ENCODE results near the gene FAM83F.
A peak's percentile ranks its signal among the peaks of the same experiment; 100 is the strongest.
"Not testable (repeated sequence)": the region's sequence is repeated elsewhere in the genome, so short reads cannot be mapped to it uniquely, and the experiment has no call there.

The FAM83F gene

DNA sequence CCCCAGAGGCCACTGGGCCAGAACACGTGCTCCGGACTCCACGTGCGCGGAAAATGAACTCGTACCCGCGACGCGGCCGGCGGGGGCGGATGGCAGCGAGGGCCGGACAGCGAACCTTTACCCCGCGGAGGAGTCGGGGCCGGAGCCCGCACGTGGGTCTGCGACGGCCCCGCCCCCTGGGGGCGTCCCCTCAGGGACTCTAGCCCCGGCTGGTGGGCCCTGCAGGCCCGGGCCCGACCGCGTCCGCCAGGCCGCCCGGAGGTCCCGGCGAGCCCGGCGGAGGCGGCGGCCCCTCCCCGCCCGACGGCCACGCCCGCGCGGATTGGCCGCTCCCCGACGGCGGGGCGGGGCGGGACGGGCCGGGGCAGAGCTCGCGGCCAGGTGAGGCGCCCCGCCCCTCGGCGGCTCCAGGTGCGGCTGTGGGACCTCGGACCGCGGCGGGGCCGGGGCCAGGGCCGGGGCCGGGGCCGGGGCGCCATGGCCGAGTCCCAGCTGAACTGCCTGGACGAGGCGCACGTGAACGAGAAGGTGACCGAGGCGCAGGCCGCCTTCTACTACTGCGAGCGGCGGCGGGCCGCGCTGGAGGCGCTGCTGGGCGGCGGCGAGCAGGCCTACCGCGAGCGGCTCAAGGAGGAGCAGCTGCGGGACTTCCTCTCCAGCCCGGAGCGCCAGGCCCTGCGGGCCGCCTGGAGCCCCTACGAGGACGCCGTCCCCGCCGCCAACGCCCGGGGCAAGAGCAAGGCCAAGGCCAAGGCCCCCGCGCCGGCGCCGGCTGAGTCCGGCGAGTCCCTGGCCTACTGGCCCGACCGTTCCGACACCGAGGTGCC lies at the start of gene FAM83F:
TSS of gene FAM83F (plus strand) at position 389 of the 827 bp plus-strand sequence. CDS start at position 478, 89 bp downstream.
- no peak for DNase-seq (ENCODE audit: low read depth in 2 of 2)

DNA sequence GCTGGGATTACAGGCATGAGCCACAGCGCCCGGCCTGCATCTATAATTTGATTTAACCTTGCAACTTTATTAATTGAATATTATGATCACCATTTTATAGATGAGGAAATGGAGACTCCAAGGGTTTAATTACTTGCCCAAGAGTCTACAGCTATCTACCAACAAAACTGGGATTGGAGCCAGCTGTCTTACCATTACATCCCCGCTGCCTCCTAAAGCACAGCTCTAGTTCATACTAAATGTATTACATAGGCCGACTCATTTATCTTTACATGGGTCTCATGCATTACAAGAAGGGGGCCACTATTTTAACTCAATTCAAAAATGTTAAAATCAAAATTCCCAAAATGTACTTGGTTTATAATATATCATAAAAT lies 48.6 kb upstream of the FAM83F start:
- DNase-seq (ENCODE audit: low read depth in 2 of 2): no peak

DNA sequence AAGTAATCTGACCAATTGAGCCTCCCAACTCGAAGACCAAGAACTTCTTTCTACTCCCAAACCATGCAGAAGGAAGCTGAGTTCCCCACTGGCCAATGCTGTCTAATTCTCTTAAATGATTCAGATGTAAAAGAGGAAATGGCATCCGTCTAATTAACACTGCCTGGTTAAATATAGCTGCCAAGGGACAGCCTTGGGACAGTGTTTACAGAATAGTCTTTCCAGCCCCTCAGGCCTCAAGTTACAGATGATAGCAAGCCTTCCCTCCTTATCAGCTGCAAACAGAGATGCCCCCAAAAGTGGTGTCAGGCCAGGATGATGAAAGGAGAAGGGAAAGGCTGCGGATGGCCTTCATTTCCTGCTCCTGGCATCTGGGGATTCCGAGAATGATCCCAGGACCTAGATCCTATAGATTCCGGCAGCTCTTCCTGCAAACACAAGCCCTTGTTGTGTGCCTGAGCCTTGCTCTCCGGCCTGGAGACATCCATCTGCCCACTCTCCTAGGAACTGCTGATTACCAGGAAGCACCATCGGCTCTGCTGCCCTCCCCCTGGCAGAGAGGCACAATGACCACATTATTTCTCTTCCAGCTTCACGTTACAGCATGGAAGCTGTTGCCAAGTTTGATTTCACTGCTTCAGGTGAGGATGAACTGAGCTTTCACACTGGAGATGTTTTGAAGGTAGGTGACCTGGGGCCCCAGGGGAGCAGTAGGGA lies 48.1 kb upstream of the FAM83F start:
- DNase-seq (ENCODE audit: low read depth in 2 of 2): no peak

DNA sequence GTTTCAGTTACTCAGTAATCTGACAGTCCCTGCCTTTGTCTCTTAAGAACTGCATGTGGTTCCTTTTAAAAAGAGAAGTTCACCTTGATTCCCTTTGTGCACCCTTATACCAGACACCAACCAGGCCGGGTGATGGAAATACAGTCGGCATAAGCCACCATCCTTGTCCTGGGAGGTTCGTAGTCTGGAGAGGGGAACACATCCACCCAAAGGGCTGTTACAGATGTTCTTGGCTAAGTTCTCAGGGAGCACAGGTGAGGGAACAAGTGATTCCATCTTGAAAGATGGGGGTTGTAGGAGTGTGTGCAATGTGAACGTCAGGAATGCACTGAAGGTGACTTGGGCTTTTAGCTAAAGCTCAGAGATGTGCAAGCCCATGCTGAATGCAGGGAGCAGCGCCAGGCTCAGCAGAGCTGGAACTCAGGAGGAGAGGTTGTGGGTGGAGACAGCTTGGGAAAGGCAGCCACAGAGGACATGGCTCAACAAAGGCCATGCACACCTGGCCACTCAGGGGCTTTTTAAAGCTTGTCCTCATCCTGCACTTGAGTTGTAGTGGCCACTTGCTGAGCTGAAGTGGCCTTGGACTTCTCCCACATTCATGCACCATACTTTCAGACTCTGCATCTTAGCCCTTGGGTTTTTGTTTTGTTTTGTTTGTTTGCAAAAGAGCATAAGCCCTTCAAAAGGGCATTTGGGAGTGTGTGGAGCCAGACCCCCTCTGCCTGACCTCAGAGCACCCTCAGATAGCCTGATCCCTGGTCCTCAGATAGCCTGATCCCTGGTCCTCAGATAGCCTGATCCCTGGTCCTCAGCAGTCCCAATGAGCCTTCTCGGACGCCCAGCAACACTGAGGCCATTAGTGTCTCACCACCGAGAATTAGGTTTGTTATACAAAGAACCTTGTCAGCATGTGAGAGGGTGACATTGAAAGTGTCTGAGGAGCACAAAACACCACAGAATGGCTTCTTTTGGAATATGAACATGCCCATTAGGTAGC lies 47.2 kb upstream of the FAM83F start:
- no peak for DNase-seq (ENCODE audit: low read depth in 2 of 2)

DNA sequence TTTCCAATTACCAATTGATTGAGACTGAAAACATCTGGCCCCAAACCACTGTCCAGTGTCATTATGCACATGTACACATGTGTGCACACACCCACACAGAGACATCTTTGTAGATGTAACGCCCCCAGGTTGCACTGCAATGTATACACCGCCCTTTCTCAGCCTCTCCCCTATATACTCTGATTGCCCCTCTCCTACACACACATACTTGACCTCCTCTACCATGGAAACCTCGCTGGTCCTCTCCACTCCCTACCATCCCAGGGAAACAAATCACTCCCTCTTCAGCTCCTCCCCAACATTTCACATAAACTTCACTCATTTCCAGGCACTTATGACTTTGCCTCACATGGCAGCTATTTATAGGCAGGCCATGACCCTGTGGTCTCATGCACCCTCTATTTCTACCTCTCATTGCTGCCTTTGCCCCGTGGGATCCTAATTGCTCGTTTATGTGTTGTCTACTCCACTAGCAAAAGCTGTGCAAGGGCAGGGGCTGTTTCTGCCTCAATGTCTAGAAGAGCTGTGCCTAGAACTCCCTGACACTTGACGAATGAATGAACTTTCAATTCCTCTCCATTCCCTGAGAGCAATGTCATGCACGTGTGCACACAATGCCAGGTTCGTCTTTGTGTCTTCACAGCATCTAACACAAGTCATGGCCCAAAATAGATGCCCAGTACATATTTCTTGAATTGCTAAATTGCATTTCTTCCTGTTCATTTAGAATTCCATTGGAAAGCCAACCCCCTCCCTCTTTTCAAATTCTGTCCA lies 44.6 kb upstream of the FAM83F start:
- no peak for DNase-seq (ENCODE audit: low read depth in 2 of 2)

DNA sequence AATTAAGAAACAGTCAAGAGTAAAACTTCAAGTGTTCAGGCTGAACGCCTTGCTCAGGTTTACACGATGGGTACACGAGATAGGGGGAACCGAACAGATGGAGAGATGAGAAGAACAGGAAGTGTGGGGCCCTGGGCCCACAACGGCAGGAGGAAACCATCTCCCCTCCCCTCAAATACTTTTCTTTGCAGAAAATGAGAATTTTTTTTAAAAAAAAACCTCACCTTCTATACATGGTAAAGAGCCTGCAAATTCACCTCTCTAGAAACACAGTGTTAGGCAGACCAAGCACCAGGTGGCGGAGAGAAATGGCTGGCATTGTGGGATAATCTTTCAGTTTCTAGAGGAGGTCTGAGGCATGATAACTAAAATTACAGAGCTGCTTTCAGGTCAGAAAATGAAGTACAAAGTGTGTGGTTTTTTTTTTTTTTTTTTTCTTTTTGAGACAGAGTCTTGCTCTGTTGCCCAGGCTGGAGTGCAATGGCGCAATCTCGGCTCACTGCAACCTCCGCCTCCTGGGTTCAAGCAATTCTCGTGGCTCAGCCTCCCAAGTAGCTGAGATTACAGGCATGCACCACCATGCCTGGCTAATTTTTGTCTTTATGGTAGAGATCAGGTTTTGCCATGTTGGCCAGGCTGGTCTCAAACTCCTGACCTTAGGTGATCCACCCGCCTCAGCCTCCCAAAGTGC lies 43.0 kb upstream of the FAM83F start:
- DNase-seq (ENCODE audit: low read depth in 2 of 2): not testable (repeated sequence)

DNA sequence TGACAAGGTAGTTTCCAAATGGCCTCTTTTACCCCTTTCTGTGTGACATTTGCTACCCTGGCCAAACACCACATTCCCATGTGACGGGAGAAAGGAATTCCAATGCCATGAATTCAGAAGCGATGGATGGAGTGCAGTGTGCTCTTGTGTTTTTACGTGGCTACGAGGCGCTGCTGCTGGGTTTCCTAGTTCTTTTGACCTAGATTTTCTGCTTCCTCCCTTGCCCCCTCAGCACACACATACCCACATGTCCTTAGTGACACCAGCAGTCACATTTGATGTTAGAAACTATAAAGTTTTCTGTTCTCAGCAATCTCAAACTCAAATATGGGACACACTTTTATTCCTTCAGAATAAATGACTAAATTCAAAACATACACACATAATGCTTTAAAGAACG lies 42.4 kb upstream of the FAM83F start:
- DNase-seq (ENCODE audit: low read depth in 2 of 2): no peak

DNA sequence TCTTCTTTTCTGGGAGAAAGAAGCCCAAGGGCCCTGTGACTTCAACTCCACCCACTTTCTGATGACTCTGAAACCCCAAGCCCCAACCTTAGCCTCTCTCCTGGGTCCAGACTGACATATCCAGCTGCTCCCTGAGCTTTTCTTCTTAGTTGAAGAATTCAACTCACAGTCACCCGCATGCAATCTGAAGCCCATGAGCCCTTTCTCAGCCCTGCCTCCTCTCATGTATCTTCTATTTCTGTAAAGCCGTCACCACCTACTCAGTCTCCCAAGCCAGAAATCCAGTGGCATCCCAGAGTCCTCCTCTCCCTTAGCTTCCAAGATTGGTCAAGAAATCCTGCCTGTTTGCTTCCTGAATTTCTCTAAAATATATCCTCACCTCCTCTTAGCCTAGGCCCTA lies 41.7 kb upstream of the FAM83F start:
- no peak for DNase-seq (ENCODE audit: low read depth in 2 of 2)

DNA sequence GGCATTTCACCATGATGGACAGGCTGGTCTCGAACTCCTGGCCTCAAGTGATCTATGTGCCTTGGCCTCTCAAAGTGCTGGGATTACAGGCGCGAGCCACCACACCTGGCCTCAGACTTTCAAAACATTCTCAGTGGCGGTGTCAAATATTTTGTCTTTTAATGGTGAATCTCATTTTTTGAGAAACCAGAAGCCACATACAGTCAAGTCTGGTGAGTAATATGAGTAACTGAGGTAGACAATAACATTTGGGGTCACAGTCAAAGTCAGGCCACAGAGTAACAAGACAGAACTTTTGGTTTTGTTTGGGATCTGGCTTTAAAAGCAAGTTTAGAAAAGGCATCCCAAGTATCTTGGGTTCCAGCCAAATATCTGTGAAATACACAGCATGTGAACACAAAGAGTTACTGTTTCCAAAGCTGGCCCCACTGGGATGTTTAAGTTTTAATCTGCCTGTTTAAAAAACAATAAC lies 40.1 kb upstream of the FAM83F start:
- no peak for DNase-seq (ENCODE audit: low read depth in 2 of 2)

DNA sequence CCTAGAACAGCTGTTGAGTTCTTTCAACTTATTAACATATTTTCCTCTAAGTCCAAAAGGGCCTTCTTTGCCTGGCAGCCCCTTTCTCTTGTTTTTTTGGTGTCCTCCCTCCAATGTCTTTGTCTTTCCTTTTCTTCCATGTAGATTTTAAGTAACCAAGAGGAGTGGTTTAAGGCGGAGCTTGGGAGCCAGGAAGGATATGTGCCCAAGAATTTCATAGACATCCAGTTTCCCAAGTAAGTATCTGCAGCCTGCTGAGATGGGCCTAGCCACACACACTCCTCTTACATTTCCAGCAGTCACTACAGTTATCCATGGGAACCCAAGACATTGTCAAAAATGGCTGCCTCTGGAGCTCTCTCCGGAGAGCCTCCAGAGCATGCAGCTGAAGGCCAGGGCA lies 39.1 kb upstream of the FAM83F start:
- no peak for DNase-seq (ENCODE audit: low read depth in 2 of 2)

DNA sequence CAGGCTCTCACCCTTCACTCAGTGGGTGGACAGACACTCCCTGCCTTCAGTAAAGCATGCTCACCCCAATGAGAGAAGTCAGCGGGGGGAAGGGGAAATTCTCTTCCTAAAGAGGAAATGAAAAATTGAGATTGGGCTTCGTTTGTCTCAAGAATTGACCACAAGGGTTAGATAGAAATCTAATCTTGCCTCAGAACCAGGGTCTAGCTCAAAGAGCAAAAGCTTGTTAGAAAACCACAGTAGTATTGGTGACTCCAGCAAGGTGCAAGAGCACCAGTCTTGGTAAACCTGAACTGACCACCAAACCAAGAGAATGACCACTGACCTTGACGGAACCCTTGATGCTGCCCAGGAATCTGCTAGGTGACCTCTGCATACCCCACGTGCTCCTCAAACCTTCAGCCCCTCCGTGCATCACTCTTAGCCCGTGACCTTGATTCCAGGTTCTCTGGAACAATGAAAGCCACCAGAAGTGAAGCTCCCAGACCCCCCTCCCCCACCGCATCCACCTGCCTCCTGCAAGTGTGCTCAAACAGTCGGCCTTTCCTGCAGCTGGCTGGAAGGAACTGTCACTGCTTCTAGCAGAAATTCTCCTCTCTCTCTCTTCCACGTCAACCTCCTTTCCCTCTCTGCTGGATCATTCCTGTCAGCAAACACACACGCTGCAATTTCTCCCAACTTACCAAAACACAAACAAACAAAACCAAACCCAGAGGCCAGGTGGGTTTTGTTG lies 37.7 kb upstream of the FAM83F start:
- no peak for DNase-seq (ENCODE audit: low read depth in 2 of 2)

DNA sequence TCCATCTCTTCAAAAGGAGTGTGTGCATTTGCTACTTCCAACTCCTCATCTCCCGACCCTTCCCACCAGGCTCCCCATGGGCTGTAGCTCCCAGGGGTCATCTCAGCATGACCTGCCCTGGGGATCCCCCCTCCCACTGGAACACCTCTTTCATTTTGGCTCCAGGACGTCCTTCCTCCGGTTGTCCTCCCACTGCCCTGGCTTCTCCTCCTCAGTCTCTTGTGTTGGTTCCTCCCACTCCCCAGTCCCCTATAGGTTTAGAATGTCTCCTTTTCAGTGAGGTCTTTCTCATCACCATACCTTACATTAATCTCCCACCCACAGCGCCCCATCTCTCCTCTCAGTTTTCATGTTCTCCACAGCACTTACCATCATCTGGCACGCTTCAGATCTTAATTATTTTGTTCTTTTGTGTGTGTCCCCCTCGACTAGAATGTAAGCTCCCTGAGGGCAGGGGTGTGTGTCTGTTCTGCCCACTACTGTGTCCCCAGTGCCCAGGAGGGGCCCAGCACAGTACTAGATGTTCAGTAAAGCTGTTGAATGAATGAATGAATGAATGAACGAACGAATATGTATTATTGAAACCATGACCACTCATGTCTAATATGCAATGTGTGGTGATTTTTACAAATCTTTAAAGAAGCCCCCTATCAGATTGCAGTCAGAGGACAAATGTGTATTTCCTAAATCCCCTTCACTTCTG lies 36.6 kb upstream of the FAM83F start:
- no peak for DNase-seq (ENCODE audit: low read depth in 2 of 2)

DNA sequence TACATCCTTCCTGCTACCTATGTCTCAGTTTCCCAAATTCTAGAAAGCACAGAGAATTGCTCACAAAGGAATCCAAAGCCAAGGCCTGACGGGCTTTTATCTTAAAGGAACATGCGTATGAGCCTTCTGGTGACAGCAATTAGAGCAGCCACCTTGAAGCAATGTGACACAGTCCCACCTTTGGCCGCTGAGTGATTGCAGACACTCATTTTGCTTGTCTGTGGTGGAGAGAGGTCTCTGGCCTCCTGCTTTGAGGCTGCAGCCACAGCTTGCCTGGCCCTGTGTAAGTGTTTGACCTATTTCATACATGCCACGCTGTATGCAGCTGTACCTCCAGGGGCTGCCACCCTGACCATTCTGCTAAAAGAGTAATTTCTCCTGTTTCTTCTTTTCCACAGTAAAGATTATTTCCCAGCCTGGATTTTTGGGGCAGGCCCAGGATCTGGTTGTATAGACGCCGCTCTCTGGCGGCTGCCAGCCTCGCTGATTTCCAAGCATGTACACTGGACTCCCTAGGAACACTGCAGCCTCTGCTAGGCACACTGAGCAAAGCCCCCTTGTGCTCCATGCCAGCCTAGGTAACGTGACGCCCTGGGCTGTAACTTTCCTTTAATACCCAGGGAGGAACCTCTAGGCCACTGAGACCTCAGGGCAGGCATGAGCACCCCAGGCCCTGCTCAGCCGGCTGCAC lies 35.7 kb upstream of the FAM83F start:
- DNase-seq (ENCODE audit: low read depth in 2 of 2): no peak

DNA sequence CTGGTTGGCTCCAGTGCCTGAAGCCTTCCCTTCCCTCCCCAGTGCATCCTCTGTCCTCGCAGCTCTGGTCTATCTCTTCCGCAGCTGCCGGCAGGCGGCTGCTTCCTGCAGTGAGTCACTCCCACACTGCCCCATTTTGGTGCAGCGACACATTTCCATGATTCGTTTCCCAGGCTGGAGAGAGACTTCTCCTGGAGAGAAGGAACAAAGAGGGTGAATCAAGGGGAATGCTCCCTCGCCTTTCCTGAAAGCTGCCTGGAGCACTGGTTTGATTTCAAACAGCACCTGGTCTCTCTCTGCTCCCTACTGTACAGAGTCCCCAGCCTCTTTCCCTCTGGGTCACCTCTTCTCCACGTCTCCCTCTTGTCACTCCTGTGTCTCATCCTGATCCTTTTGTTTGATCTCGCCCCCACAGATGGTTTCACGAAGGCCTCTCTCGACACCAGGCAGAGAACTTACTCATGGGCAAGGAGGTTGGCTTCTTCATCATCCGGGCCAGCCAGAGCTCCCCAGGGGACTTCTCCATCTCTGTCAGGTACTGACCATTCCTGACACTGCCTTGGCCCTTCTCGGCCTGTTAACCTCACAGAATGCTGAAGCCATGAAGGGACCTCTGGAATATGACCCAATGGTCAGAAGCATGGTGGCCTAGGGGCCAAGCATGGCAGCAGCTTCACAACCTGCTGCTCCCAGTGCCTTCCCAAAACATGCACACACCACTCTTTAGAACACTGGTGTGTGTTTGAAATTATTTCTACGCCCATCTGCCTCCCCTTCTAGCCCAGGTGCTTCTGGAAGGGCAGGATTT lies 34.9 kb upstream of the FAM83F start, which contains the start of gene TMA7B:
TSS of gene TMA7B (plus strand) at position 758 of the 808 bp plus-strand sequence. CDS start 3,978 bp downstream, outside the sequence.
- DNase-seq (ENCODE audit: low read depth in 2 of 2): peak in 1 of 2 experiments; percentile 29

DNA sequence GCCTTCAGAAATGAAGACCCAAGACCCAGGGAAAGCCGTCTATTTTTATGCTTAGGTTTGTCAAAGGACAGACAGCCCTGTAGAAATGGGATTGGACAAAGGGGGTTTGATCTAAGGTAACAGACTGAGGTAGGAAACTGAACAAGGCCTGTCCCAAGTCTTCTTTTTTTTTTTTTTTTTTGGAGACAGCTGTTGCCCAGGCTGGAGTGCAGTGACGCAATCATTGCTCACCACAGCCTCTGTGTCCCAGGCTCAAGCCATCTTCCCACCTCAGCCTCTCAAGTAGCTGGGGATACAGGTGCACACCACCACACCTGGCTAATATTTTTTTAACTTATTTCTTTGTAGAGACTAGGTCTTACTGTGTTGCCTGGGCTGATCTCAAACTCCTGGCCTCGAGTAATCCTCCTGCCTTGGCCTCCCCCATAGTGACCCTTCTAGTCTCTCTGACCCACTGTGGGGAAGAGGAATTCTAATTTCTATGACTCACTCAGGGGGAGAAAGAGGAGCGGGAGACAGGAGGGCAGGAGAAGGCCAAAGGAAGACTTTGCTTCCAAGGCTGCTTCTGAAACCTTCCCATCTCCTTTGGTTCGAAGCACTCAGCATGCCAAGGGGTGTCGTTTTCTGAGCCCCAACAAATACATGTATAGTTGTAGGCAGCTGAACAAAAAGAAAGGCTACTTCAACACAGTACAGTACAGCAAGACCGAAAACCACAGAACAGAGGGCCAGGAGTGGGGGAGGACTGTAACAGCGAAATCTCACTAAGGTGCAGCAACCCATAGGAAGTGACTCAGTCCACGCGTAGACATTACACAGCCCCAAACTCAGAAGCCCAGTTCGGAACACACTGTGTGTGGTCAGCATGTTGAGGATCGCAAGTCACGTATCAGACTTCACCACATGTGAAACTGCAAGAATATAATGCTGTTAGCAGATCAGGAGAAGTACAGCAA lies 33.7 kb upstream of the FAM83F start:
- DNase-seq (ENCODE audit: low read depth in 2 of 2): peak; percentile 44 to 71

DNA sequence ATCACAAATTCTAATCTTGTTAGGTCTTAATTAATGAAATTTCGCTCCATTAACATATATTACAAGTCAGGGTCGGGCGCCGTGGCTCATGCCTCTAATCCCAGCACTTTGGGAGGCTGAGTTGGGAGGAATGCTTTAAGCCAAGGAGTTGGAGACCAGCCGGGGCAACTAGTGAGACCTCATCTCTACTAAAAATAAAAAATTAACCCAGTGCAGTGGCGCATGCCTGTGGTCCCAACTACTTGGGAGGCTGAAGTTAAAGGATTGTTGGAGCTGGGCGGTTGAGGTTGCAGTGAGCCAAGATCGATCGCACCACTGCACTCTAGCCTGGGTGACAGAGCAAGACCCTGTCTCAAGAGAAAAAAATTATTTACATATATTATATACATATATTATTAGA lies 32.7 kb upstream of the FAM83F start:
- DNase-seq (ENCODE audit: low read depth in 2 of 2): no peak

Measured in stimulated activated CD4-positive, alpha-beta T cell treated with anti-CD3 and anti-CD28 coated beads, Interleukin-12 subunit alpha, Interleukin-12 subunit beta, amount 100 ng/mL, for 24 hours (primary cell).